Mesodermal cell (in vitro differentiated cells): Measurements from ENCODE around the gene MAML3.

Experiments used
- H3K27ac ChIP-seq: 2 replicates; pipeline ENCODE4 v1.7.0; 2013; ENCODE audit warnings: mild to moderate bottlenecking, low read depth, low read length, moderate library complexity; ENCODE audit not compliant: severe bottlenecking
- H3K36me3 ChIP-seq: 2 replicates; pipeline ENCODE4 v1.7.1; 2013; ENCODE audit warnings: mild to moderate bottlenecking, low read length, moderate library complexity; ENCODE audit not compliant: control insufficient read depth, insufficient read depth
- H3K4me1 ChIP-seq: one replicate; pipeline ENCODE4 v1.7.1; 2013; ENCODE audit warnings: mild to moderate bottlenecking, low read length; ENCODE audit not compliant: insufficient read depth, control insufficient read depth, poor library complexity, severe bottlenecking
- H3K4me3 ChIP-seq: 2 replicates; pipeline ENCODE4 v1.7.0; 2013; ENCODE audit warnings: low read length, control low read depth, mild to moderate bottlenecking; ENCODE audit not compliant: insufficient read depth, poor library complexity, severe bottlenecking; ENCODE audit errors: extremely low read depth
- H3K9me3 ChIP-seq: 2 replicates; pipeline ENCODE4 v1.7.1; 2013; ENCODE audit warnings: mild to moderate bottlenecking, low read length, moderate library complexity; ENCODE audit not compliant: control insufficient read depth
- WGBS, 2 experiments: methylation state at CpG; one replicate each; pipeline ENCODE4 v1.1.5; 2013; ENCODE audit warnings: missing lambda C conversion rate in 2 of 2; ENCODE audit not compliant: insufficient coverage in 2 of 2; 5-methylcytosine and 5-hydroxymethylcytosine counted together

Gene MAML3

GRCh38 chr4:139802488-139802887, 351.5 kb downstream of the MAML3 start:
- Histone ChIP-seq H3K4me3 (no peak overlapping the region), H3K4me1 (peaks cover 8% of the 10 kb centered on the region), H3K36me3 (no peaks in the 10 kb centered on the region), H3K27ac (no peak overlapping the region), H3K9me3 (no peaks in the 10 kb centered on the region)
- WGBS, 2 experiments, result no CpG with 5 or more reads among the region's 1 CpG

- H3K36me3 ChIP-seq, result no peaks in the 10 kb centered on the region
- no peak overlapping the region for H3K27ac ChIP-seq
- H3K4me3 ChIP-seq, result no peak overlapping the region
- 94 to 97% methylated on average over 3 to 6 of the region's 6 CpGs for WGBS, 2 experiments
- H3K9me3 ChIP-seq, result no peaks in the 10 kb centered on the region
- H3K4me1 ChIP-seq, result peaks cover 8% of the 10 kb centered on the region
Measured at GRCh38 chr4:139801895-139802294, 352.1 kb downstream of the MAML3 start.

- Histone ChIP-seq H3K27ac (no peak overlapping the region), H3K4me1 (peaks cover 8% of the 10 kb centered on the region), H3K4me3 (no peak overlapping the region), H3K9me3 (no peaks in the 10 kb centered on the region), H3K36me3 (no peaks in the 10 kb centered on the region)
- WGBS, 2 experiments, result 85 to 100% methylated on average over 1 to 2 of the region's 4 CpGs
Measured at GRCh38 chr4:139800082-139800481, 353.9 kb downstream of the MAML3 start.

- H3K4me3 ChIP-seq, result no peak overlapping the region
- H3K27ac ChIP-seq, result no peak overlapping the region
- peaks cover 8% of the 10 kb centered on the region for H3K4me1 ChIP-seq
- H3K9me3 ChIP-seq, result no peaks in the 10 kb centered on the region
- H3K36me3 ChIP-seq, result no peaks in the 10 kb centered on the region
Measured at GRCh38 chr4:139799615-139800014, 354.4 kb downstream of the MAML3 start.

- Histone ChIP-seq H3K4me3 (no peak overlapping the region), H3K9me3 (no peaks in the 10 kb centered on the region), H3K4me1 (peaks cover 8% of the 10 kb centered on the region), H3K27ac (no peak overlapping the region), H3K36me3 (no peaks in the 10 kb centered on the region)
Measured at GRCh38 chr4:139798456-139798855, 355.5 kb downstream of the MAML3 start.

- H3K27ac ChIP-seq, result no peak overlapping the region
- WGBS, 2 experiments, result 100% methylated on average over 1 of the region's 2 CpGs; no CpG with 5 or more reads in 1 of the 2 experiments
- peaks cover 8% of the 10 kb centered on the region for H3K4me1 ChIP-seq
- no peaks in the 10 kb centered on the region for H3K9me3 ChIP-seq
- H3K36me3 ChIP-seq, result no peaks in the 10 kb centered on the region
- H3K4me3 ChIP-seq, result no peak overlapping the region
Measured at GRCh38 chr4:139797287-139797686, 356.7 kb downstream of the MAML3 start.

- Histone ChIP-seq H3K27ac (no peak overlapping the region), H3K36me3 (no peaks in the 10 kb centered on the region), H3K4me1 (no peaks in the 10 kb centered on the region), H3K9me3 (no peaks in the 10 kb centered on the region), H3K4me3 (no peak overlapping the region)
- 66 to 100% methylated on average over 3 to 4 of the region's 8 CpGs for WGBS, 2 experiments
Measured at GRCh38 chr4:139795527-139796314, 358.3 kb downstream of the MAML3 start.

GRCh38 chr4:139794158-139794954, 359.6 kb downstream of the MAML3 start:
- Histone ChIP-seq H3K4me3 (no peak overlapping the region), H3K4me1 (no peaks in the 10 kb centered on the region), H3K36me3 (no peaks in the 10 kb centered on the region), H3K9me3 (no peaks in the 10 kb centered on the region), H3K27ac (no peak overlapping the region)
- 94 to 96% methylated on average over 3 of the region's 3 CpGs for WGBS, 2 experiments

GRCh38 chr4:139791681-139792080, 362.3 kb downstream of the MAML3 start:
- no peak overlapping the region for H3K4me3 ChIP-seq
- no peak overlapping the region for H3K27ac ChIP-seq
- no peaks in the 10 kb centered on the region for H3K9me3 ChIP-seq
- no peaks in the 10 kb centered on the region for H3K36me3 ChIP-seq
- H3K4me1 ChIP-seq, result peaks cover 5% of the 10 kb centered on the region
- 100% methylated on average over 1 of the region's 2 CpGs for WGBS, 2 experiments

- WGBS, 2 experiments, result 100% methylated on average over 2 of the region's 4 CpGs; no CpG with 5 or more reads in 1 of the 2 experiments
- H3K27ac ChIP-seq, result no peak overlapping the region
Measured at GRCh38 chr4:139790291-139790690, 363.7 kb downstream of the MAML3 start.

GRCh38 chr4:139789096-139789654, 364.8 kb downstream of the MAML3 start:
- no peak overlapping the region for H3K27ac ChIP-seq
- H3K4me3 ChIP-seq, result no peak overlapping the region
- WGBS, 2 experiments, result 95% methylated on average over 5 to 6 of the region's 6 CpGs
- H3K4me1 ChIP-seq, result peaks cover 16% of the 10 kb centered on the region
- H3K9me3 ChIP-seq, result no peaks in the 10 kb centered on the region
- no peaks in the 10 kb centered on the region for H3K36me3 ChIP-seq

More at GRCh38 chr4:139790291-139790690, 363.7 kb downstream of the MAML3 start:
- H3K9me3 ChIP-seq, result no peaks in the 10 kb centered on the region
- peaks cover 5% of the 10 kb centered on the region for H3K4me1 ChIP-seq
- no peak overlapping the region for H3K4me3 ChIP-seq
- no peaks in the 10 kb centered on the region for H3K36me3 ChIP-seq
